ENCODE data around the gene CIRBP. TPM values are rescaled to one million over a fixed set of nuclear protein-coding genes. Genes with fewer than 3 reads are reported as not detected.
A peak's percentile ranks its signal among the peaks of the same experiment; 100 is the strongest.

CIRBP gene
- total and polyA plus RNA-seq, 9 donors, result 602 to 1,254 (median 855) TPM

GRCh38 chr19:1259876-1260748 lies 9.0 kb upstream of the CIRBP start:
- Histone ChIP-seq H3K9me3 (no peaks in the 10 kb centered on the region), H3K27me3 (no peaks in the 10 kb centered on the region), H3K27ac (peak overlapping the region; percentile 89 to 91), H3K4me3 (no peak overlapping the region), H3K36me3 (no peaks in the 10 kb centered on the region), H3K4me1 (ENCODE audit: insufficient read depth) (peaks cover 34% of the 10 kb centered on the region)
- intact Hi-C loops (cut with DNase I), result no loop called here
- TF ChIP-seq POLR2A (IDR thresholded peaks at IDR 0.05), result no peak
- TF ChIP-seq CTCF (IDR thresholded peaks at IDR 0.05), result no peak
- no peak for TF ChIP-seq EP300 (IDR thresholded peaks at IDR 0.05)
- DNase-seq, result peak in 2 of 5 donors; percentile 68 to 73
- WGBS, 3 donors, result 23 to 30% (median 29%) methylated on average over 32 to 33 of the region's 33 CpGs

GRCh38 chr19:1260749-1261537 lies 8.2 kb upstream of the CIRBP start:
- 1 to 2% (median 1%) methylated on average over 65 to 82 of the region's 83 CpGs for WGBS, 3 donors
- DNase-seq, result peak; percentile 97 to 99 (median 98)
- intact Hi-C loops (cut with DNase I), result no loop called here
- H3K27ac ChIP-seq, result peak overlapping the region; percentile 89 to 91
- TF ChIP-seq CTCF (IDR thresholded peaks at IDR 0.05) (peak in 1 of 3 donors; percentile 5), POLR2A (IDR thresholded peaks at IDR 0.05) (peak; percentile 51), EP300 (IDR thresholded peaks at IDR 0.05) (peak; percentile 72)
- H3K4me3 ChIP-seq, result peak overlapping the region; percentile 52
- no peaks in the 10 kb centered on the region for H3K27me3 ChIP-seq
- peaks cover 37% of the 10 kb centered on the region for H3K4me1 ChIP-seq (ENCODE audit: insufficient read depth)
- H3K9me3 ChIP-seq, result no peaks in the 10 kb centered on the region
- no peaks in the 10 kb centered on the region for H3K36me3 ChIP-seq

GRCh38 chr19:1261538-1261797 lies 7.7 kb upstream of the CIRBP start:
- Histone ChIP-seq H3K27ac (peak overlapping the region; percentile 84 to 91), H3K27me3 (no peaks in the 10 kb centered on the region), H3K4me1 (ENCODE audit: insufficient read depth) (peaks cover 40% of the 10 kb centered on the region), H3K9me3 (no peaks in the 10 kb centered on the region), H3K4me3 (peak overlapping the region; percentile 52), H3K36me3 (no peaks in the 10 kb centered on the region)
- 22 to 32% (median 25%) methylated on average over 14 of the region's 14 CpGs for WGBS, 3 donors
- TF ChIP-seq CTCF (IDR thresholded peaks at IDR 0.05) (no peak), EP300 (IDR thresholded peaks at IDR 0.05) (no peak), POLR2A (IDR thresholded peaks at IDR 0.05) (no peak)
- peak in 2 of 5 donors; percentile 64 to 68 for DNase-seq
- intact Hi-C loops (cut with DNase I), result no loop called here

- DNase-seq, result peak; percentile 67 to 83 (median 79)
- Histone ChIP-seq H3K9me3 (no peaks in the 10 kb centered on the region), H3K36me3 (no peaks in the 10 kb centered on the region), H3K4me1 (ENCODE audit: insufficient read depth) (peaks cover 40% of the 10 kb centered on the region), H3K4me3 (peak overlapping the region; percentile 52), H3K27ac (peak overlapping the region; percentile 84 to 91), H3K27me3 (no peaks in the 10 kb centered on the region)
- intact Hi-C loops (cut with DNase I), result no loop called here
- TF ChIP-seq POLR2A (IDR thresholded peaks at IDR 0.05) (no peak), EP300 (IDR thresholded peaks at IDR 0.05) (no peak), CTCF (IDR thresholded peaks at IDR 0.05) (no peak)
- WGBS, 3 donors, result 22 to 33% (median 30%) methylated on average over 27 to 28 of the region's 28 CpGs
Observed at GRCh38 chr19:1261798-1262622, 7.1 kb upstream of the CIRBP start.
